ENCODE results near the gene ACAA2.

DNA sequence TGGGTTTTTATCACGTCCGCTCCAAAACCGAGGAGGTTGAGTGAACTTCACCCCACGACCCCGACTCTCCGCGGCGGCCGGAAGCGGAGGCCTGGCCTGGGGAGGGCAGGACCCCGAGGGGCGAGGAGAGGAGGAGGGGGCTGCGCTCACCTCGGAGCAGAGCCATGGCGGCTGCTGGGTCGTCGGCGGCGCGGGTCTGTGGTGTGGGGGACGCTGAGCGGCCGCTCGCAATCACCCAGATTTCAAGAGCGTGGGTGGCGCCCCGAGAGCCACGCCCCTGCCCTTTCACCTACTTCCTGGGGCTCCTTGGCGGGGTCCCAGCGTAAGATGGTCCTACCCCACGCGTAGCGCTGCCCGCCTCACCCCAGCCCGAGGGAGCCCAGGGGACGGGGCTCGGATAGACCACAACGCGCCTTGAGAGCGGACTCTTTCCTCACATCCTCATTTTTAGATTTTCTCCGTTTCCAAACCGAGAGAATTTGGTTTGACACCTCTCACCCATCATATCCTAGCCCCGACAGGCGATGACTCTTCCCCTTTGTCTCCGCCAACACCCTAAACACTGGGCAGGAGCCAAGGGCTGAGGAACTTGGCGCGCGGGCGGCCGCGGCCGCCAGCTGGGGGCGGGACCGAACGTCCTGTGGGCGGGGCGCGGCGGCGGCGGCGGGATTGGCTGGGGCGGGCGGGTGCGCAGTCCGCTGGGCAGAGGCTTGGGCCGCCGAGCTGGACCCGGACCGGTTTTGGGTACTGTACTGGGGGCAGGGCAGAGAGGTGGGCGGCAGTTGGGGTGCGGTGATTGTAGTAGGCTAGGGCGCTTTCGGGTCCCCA, at the start of gene ACAA2:
- TF ChIP-seq, protein P1, sequence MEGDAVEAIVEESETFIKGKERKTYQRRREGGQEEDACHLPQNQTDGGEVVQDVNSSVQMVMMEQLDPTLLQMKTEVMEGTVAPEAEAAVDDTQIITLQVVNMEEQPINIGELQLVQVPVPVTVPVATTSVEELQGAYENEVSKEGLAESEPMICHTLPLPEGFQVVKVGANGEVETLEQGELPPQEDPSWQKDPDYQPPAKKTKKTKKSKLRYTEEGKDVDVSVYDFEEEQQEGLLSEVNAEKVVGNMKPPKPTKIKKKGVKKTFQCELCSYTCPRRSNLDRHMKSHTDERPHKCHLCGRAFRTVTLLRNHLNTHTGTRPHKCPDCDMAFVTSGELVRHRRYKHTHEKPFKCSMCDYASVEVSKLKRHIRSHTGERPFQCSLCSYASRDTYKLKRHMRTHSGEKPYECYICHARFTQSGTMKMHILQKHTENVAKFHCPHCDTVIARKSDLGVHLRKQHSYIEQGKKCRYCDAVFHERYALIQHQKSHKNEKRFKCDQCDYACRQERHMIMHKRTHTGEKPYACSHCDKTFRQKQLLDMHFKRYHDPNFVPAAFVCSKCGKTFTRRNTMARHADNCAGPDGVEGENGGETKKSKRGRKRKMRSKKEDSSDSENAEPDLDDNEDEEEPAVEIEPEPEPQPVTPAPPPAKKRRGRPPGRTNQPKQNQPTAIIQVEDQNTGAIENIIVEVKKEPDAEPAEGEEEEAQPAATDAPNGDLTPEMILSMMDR (IDR thresholded peaks at IDR 0.05), result no peak
- TF ChIP-seq POLR2A (IDR thresholded peaks at IDR 0.05) (peak; percentile 88), POLR2AphosphoS5 (IDR thresholded peaks at IDR 0.05) (peak; percentile 55 to 92 (median 92)), EP300 (IDR thresholded peaks at IDR 0.05; ENCODE audit: low read depth) (peak; percentile 3)

Data from transverse colon (tissue), 4 donors.